Measurements from ENCODE around the gene PRKN.

- TF ChIP-seq EZH2 (IDR thresholded peaks at IDR 0.05; ENCODE audit: low read length, missing control alignments) (no peak), CTCF (conservative IDR thresholded peaks at IDR 0.05 in 1 of 2, IDR thresholded peaks at IDR 0.05 in 1 of 2; ENCODE audit: low read depth in 1 of 2, low read length in 2 of 2) (no peak)
Measured at GRCh38 chr6:161906571-161906970, 821.0 kb downstream of the PRKN start.

All from fibroblast of lung (primary cell).